Immature natural killer cell (primary cell): Measurements from ENCODE around the gene CFTR. TPM values are rescaled to one million over a fixed set of nuclear protein-coding genes. Genes with fewer than 3 reads are reported as not detected.

Experiments used
- DNase-seq, 3 donors: peaks; one replicate each; pipeline ENCODE4 v3.0.0; 2022; ENCODE audit warnings: mixed read lengths in 1 of 3
- H3K27ac Mint-ChIP-seq, 6 donors: one replicate each; pipeline ENCODE4 v1.8.0; 2020; ENCODE audit warnings: mixed read lengths in 6 of 6, mild to moderate bottlenecking in 5 of 6, inconsistent platforms in 4 of 6, moderate library complexity in 3 of 6
- H3K27me3 Mint-ChIP-seq, 3 donors: one replicate each; pipeline ENCODE4 v1.8.0; 2020 to 2021; ENCODE audit warnings: low read depth in 3 of 3, mild to moderate bottlenecking in 3 of 3, mixed read lengths in 3 of 3, moderate library complexity in 3 of 3, inconsistent platforms in 1 of 3
- H3K36me3 Mint-ChIP-seq, 3 donors: one replicate each; pipeline ENCODE4 v1.8.0; 2020; ENCODE audit warnings: mixed read lengths in 3 of 3, inconsistent platforms in 2 of 3, mild to moderate bottlenecking in 2 of 3
- H3K4me1 Mint-ChIP-seq, 2 donors: one replicate each; pipeline ENCODE4 v1.8.0; 2020; ENCODE audit warnings: inconsistent platforms in 2 of 2, mild to moderate bottlenecking in 2 of 2, mixed read lengths in 2 of 2, moderate library complexity in 1 of 2
- H3K4me3 Mint-ChIP-seq, 5 donors: one replicate each; pipeline ENCODE4 v1.8.0; 2020; ENCODE audit warnings: mild to moderate bottlenecking in 5 of 5, mixed read lengths in 5 of 5, inconsistent platforms in 3 of 5, moderate library complexity in 3 of 5
- H3K9me3 Mint-ChIP-seq, 6 donors: one replicate each; pipeline ENCODE4 v1.8.0; 2020; ENCODE audit warnings: mild to moderate bottlenecking in 6 of 6, mixed read lengths in 6 of 6, inconsistent platforms in 4 of 6, moderate library complexity in 3 of 6
- polyA plus RNA-seq, 3 donors: library from polyadenylated mRNA; unstranded; fragments of 300-500 nt; fragmentation: Illumina TruSeq; gene quantifications; one replicate each; pipeline ENCODE4 v1.2.3, GENCODE V29; 2021

Gene CFTR
- polyA plus RNA-seq, 3 donors from 2014 or later, result not detected

DNA sequence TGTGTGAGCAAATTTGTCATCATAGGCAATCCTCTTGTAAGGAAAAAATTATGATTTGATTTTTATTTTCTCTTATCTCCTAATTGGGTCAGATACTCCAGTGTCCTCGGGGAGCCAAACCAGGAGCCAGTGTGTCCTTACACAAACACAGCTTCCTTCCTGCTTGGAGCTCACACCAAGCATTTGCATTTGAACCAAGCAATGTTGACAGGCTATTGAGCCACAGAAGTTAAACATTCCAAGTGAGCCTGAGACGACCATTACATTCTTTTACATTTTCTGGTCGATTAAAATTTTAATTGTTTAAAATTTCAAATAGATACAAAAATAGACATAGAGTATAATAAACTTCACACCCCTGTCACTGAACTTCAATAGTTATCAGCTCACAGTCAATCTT, 194.8 kb downstream of the CFTR start:
- no peak for DNase-seq
- H3K9me3 Mint-ChIP-seq, result peaks cover 0 to 3% (median 0%) of the 10 kb centered on the region in 6 donors
- H3K4me1 Mint-ChIP-seq, result no peaks in the 10 kb centered on the region
- peaks cover 0 to 2% (median 0%) of the 10 kb centered on the region in 3 donors for H3K27me3 Mint-ChIP-seq
- no peak overlapping the region for H3K4me3 Mint-ChIP-seq
- no peak overlapping the region for H3K27ac Mint-ChIP-seq
- H3K36me3 Mint-ChIP-seq, result no peaks in the 10 kb centered on the region

DNA sequence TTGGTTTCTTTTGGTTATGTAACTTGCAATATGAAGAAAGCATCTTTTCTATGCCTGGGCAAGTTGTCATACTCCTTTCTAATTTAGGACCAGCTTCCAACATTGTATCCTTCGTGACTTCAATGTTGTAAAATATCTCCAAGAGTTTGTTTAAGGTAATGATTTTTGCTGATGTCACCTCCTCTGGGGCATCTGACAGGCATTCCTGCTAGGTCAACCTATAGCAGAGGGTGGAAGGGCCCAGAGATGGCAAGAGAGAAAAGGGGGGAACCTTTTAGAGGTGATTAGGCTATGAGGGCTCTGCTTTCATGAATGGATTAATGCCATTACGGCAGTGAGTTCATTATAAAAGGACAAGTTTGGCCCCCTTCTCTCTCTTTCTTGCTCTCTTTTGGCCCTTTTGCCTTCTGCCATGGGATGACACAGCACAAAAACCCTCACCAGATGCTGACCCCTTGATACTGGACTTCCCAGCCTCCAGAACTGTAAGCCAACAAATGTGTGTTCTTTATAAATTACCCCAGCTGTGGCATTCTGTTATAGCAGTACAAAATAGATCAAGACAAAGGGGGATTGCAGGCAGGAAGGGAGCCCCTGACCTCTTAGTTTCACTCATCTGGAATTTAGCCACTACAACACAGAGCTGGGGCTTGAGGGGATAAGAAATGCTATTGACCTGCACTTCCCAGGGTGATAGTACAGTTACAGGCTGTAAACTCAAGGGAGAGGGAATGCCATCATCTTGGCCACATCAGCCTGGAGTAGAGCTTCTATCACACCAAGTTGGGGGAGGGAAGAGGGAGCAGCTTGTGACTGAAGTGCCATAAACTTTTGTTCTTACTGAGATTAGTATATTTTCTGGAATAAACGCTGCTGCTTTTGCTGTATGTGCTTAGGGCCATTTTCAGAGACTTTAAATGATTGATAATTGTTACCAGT, 195.9 kb downstream of the CFTR start:
- Mint-ChIP-seq H3K9me3 (peaks cover 0 to 3% (median 0%) of the 10 kb centered on the region in 6 donors), H3K27me3 (peaks cover 0 to 2% (median 0%) of the 10 kb centered on the region in 3 donors), H3K4me1 (no peaks in the 10 kb centered on the region), H3K27ac (no peak overlapping the region), H3K36me3 (no peaks in the 10 kb centered on the region), H3K4me3 (no peak overlapping the region)
- DNase-seq, result no peak

DNA sequence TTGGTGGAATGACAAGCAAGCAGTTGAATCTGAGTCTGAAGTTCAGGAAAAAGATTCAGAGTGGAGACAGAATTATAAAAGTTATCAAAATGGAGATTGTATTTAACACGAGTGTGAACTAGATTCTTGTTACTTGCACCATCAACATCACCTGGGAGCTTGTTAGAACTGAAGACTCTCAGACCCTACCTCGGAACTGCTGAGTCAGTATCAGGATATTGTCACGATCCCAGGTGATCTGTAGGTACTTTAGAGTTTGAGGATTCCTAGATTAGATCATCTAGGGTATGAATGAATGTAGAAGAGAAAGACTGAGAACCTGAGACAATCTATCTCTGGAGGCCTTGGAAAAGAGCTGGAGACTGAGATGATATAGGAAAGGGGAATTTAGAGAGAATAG, 199.3 kb downstream of the CFTR start:
- no peak for DNase-seq
- H3K27ac Mint-ChIP-seq, result no peak overlapping the region
- no peaks in the 10 kb centered on the region for H3K36me3 Mint-ChIP-seq
- no peaks in the 10 kb centered on the region for H3K4me1 Mint-ChIP-seq
- peaks cover 0 to 2% (median 0%) of the 10 kb centered on the region in 3 donors for H3K27me3 Mint-ChIP-seq
- H3K4me3 Mint-ChIP-seq, result no peak overlapping the region
- peaks cover 0 to 2% (median 0%) of the 10 kb centered on the region in 6 donors for H3K9me3 Mint-ChIP-seq

DNA sequence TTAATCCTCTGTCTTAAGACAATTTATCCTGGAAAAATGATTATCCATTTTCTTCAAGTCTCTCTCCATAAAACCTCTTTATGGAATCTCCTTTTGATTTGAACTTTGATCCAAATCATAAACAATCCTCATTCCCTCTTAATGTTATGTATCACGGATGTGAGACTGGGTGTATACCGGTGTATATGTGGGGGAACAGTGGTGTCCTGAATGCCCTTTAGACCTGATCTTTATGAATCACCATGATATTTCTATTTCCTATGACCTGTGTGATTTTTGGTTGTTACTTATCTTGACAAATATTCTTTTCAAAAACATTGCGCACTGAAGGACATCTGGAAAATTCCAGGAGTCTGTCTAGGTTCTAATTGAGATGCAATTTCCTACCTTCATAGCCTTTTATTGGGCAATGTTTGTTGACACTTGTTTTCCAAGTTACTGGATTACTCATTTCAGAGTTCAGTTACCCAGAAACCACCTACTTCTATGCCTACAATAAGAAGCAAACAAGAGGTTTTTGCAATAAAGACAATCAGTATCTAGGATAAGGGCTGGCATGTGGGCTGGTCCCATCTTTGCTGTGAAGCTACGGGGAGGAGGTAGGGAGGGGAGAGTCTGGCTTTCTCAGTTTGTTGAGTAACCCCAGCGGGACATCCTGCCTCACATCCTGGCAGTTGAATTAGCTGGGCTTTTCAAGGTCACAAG, 203.0 kb downstream of the CFTR start:
- no peak for DNase-seq
- Mint-ChIP-seq H3K36me3 (no peaks in the 10 kb centered on the region), H3K27ac (no peak overlapping the region), H3K27me3 (no peaks in the 10 kb centered on the region), H3K4me1 (no peaks in the 10 kb centered on the region), H3K4me3 (no peak overlapping the region), H3K9me3 (peaks cover 0 to 2% (median under 1%) of the 10 kb centered on the region in 6 donors)

DNA sequence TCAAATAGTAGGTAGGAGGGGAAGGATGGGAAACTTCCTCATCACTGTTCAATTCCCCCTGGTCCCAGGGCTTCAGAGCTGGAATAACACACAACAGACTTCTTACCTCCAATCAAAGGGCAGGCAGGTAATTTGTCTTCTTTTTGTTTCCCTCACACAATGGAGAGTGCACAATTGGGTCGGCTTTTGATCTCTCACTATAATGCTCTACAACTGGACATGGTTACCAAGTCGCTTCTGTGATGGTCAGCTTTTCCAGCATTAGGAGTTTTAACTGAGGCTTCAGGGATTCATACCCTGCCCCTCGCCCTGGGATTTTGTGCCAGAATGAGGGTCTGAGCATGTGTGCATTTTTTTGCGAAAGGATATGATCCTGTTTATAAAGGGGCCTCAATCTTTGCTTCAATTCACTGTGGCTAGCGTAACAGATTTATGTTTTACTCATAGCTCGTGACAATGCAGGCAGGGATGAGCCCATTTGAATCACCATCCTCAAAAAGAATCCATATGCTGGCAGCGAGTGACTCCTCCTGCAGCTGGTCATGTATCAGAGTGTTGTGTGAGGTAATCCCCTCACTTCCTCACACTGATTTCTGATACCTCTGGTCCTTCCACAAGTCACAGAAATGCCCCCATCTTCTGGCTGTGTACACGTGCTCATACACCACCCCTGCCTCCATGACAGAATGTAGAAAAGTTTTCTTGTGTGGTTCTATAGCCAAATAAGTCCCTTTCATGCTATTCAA, 203.8 kb downstream of the CFTR start:
- H3K4me3 Mint-ChIP-seq, result no peak overlapping the region
- DNase-seq, result no peak
- no peak overlapping the region for H3K27ac Mint-ChIP-seq
- H3K9me3 Mint-ChIP-seq, result peaks cover 0 to 4% (median 2%) of the 10 kb centered on the region in 6 donors
- no peaks in the 10 kb centered on the region for H3K36me3 Mint-ChIP-seq
- no peaks in the 10 kb centered on the region for H3K4me1 Mint-ChIP-seq
- no peaks in the 10 kb centered on the region for H3K27me3 Mint-ChIP-seq

DNA sequence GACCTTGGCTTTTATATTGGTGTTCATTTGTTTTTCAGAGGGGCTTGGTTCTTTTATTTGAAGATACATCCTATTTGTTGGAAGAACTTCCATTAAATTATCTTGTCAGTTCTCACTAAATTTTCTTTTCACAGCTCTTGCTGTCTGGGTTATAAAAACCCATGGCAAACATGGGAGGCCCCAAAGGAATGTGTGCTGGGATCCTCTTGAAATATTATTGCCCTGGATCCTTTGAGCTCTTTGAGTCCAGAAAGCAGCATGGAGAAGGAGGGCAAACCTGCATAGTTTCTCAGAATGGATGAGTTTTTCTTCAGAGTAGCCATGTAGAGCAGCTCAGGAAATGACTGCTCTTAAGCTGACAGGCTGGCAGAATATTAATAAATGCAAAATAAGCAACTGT, 206.0 kb downstream of the CFTR start:
- H3K27me3 Mint-ChIP-seq, result no peaks in the 10 kb centered on the region
- H3K27ac Mint-ChIP-seq, result no peak overlapping the region
- no peak for DNase-seq
- H3K9me3 Mint-ChIP-seq, result peaks cover 2 to 16% (median 5%) of the 10 kb centered on the region in 6 donors
- H3K4me1 Mint-ChIP-seq, result no peaks in the 10 kb centered on the region
- no peaks in the 10 kb centered on the region for H3K36me3 Mint-ChIP-seq
- H3K4me3 Mint-ChIP-seq, result no peak overlapping the region

DNA sequence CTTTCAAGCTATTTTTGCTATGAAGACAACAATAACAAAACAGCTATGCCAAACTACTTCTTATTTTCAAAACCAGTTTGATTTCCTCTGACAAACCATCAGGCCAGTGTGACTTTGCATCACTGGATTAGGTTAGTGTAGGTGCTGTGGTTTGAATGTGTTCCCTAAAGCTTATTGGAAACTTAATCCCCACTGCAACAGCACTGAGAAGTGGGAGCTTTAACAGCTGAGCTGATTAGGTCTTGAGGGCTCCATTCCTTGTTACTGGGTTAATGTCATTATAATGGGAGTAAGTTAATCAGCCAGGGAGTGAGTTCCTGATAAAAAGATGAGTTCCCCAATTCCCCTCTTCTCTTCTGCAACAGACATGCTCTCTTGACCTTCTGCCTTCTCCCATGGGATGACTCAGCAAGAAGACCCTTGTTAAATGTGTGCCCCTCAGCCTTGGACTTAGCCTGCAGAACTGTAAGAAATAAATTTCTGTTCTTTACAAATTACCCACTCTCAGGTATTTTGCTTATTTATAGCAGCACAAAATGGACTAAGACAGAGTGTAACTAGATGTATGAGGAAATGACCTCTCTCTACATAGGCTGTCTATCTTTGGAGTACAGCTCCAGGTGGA, 206.6 kb downstream of the CFTR start:
- DNase-seq, result no peak
- Mint-ChIP-seq H3K9me3 (peaks cover 2 to 16% (median 5%) of the 10 kb centered on the region in 6 donors), H3K4me3 (no peak overlapping the region), H3K36me3 (no peaks in the 10 kb centered on the region), H3K4me1 (no peaks in the 10 kb centered on the region), H3K27ac (no peak overlapping the region), H3K27me3 (no peaks in the 10 kb centered on the region)

DNA sequence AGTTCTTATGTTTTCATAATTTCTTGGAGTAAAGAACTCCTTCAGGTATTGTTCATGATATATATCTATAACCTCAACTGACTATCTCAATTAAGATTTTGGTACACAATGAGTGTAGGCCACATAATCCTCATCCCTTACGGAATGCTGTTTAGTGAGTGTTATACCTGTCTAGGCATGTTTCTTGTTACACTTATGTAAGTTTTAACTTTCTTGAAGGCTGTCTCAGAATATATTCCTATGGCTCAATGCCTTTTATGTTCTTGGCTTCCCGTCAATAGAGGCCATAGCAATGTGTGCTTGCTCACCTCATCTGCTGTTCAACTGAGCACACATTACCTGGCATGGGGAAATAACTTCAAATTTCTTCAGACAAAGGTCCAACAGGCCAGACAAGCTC, 208.3 kb downstream of the CFTR start:
- H3K4me3 Mint-ChIP-seq, result no peak overlapping the region
- no peaks in the 10 kb centered on the region for H3K4me1 Mint-ChIP-seq
- no peaks in the 10 kb centered on the region for H3K36me3 Mint-ChIP-seq
- DNase-seq, result no peak
- H3K27me3 Mint-ChIP-seq, result no peaks in the 10 kb centered on the region
- H3K9me3 Mint-ChIP-seq, result peaks cover 2 to 21% (median 5%) of the 10 kb centered on the region in 6 donors
- no peak overlapping the region for H3K27ac Mint-ChIP-seq

DNA sequence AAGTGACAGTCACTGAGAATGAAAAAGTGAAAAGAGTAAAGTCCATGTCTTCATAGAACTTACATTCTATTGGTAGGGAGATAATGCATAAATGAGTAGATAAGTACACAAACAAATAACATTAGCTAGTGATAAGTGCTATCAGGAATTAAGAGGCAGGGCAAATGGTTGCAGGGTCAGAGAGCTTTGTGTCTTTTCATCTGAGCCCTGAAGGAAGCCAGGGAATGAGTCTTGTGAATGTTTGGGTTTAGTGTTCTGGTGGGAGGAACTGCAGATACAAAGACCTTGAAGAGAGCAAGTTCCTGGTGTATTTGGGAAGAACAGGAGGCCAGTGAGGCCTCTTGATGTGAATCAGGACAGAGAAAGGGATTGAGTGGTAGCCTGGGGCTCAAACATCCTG, 209.6 kb downstream of the CFTR start:
- peaks cover 3 to 21% (median 6%) of the 10 kb centered on the region in 6 donors for H3K9me3 Mint-ChIP-seq
- DNase-seq, result no peak
- no peak overlapping the region for H3K27ac Mint-ChIP-seq
- no peaks in the 10 kb centered on the region for H3K36me3 Mint-ChIP-seq
- no peak overlapping the region for H3K4me3 Mint-ChIP-seq
- H3K27me3 Mint-ChIP-seq, result peaks cover 0 to 2% (median 0%) of the 10 kb centered on the region in 3 donors
- no peaks in the 10 kb centered on the region for H3K4me1 Mint-ChIP-seq

DNA sequence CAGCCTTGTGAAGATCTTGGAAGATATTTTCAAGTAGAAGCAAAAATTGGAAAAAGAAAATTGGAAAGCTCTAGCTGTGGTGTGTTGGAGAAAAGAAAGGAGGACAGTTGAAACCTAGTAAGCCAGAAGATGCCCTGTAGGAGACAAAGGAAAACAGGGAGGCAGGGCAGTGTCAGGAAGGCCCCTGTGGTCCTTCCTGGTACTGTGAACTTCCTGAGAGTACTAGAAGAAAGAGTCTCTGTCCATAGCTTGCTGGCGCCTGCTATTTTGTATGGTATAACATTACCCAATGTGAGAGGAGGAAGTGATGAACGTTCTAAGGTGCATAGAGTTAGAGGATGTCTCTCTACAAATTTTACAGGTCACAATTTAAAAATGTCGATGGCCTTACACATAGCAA, 210.3 kb downstream of the CFTR start:
- DNase-seq, result no peak
- peaks cover 4 to 21% (median 6%) of the 10 kb centered on the region in 6 donors for H3K9me3 Mint-ChIP-seq
- H3K36me3 Mint-ChIP-seq, result no peaks in the 10 kb centered on the region
- no peak overlapping the region for H3K4me3 Mint-ChIP-seq
- no peak overlapping the region for H3K27ac Mint-ChIP-seq
- H3K4me1 Mint-ChIP-seq, result no peaks in the 10 kb centered on the region
- H3K27me3 Mint-ChIP-seq, result peaks cover 0 to 2% (median 0%) of the 10 kb centered on the region in 3 donors

DNA sequence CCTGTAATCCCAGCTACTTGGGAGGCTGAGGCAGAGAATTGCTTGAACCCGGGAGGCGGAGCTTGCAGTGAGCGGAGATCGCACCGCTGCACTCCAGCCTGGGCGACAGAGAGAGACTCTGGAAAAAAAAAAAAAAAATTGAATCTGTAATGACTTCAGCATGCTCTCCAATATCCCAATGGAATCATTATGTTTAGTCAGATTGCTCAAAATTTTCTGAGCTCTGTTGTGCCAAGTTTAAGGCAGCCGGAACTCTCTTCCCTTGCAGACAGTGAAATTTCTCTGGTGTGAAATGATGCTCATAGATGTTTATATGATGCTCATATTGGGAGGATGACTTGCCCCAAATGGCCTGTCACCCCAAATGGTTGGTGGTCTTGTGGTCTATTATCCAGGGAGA, 212.5 kb downstream of the CFTR start:
- H3K27ac Mint-ChIP-seq, result no peak overlapping the region
- DNase-seq, result no peak
- peaks cover 4 to 21% (median 7%) of the 10 kb centered on the region in 6 donors for H3K9me3 Mint-ChIP-seq
- no peaks in the 10 kb centered on the region for H3K4me1 Mint-ChIP-seq
- H3K36me3 Mint-ChIP-seq, result no peaks in the 10 kb centered on the region
- H3K27me3 Mint-ChIP-seq, result peaks cover 0 to 2% (median 0%) of the 10 kb centered on the region in 3 donors
- no peak overlapping the region for H3K4me3 Mint-ChIP-seq

DNA sequence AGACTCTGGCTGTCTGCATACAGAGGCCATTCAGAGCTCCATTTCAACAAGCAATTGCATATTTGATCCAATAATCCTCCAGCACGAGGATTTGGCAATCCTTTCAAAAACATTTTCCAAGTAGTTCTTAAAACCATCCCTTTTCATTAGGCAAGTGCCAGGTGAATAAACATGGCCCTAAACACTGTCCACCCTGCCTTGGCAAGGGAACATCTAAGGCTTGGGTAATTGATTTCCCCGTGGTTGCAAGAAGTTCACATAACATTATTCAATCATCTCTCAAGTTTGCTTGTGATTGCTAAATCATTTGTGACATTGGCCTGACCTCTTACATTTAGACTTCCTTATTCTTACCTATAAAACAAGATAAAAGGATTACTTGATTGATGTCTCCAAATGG, 218.2 kb downstream of the CFTR start:
- no peak for DNase-seq
- Mint-ChIP-seq H3K4me1 (no peaks in the 10 kb centered on the region), H3K9me3 (peaks cover 0 to 5% (median 5%) of the 10 kb centered on the region in 6 donors), H3K36me3 (no peaks in the 10 kb centered on the region), H3K27ac (no peak overlapping the region), H3K4me3 (no peak overlapping the region), H3K27me3 (peaks cover 0 to 2% (median 0%) of the 10 kb centered on the region in 3 donors)

DNA sequence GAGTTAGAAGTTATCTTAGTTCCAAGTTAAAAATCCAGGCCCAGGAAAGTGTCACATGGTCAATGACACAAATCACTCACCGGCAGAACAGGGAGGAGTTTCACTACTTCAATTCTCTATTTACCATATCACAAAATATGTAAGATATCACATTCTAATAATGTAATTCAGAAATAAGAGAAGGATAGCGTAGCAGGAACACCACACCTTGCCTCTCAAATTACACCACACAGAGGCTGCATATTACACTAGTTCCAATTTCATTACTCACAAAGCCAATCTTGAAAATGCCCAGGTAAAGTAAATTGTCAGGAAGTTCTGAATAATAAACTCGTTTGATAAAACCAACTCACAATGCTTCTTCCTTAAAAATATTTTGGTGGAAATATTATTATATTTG, 224.2 kb downstream of the CFTR start:
- no peak overlapping the region for H3K4me3 Mint-ChIP-seq

More for the DNA sequence above, 224.2 kb downstream of the CFTR start:
- Mint-ChIP-seq H3K36me3 (no peaks in the 10 kb centered on the region), H3K27me3 (peaks cover 0 to 2% (median 1%) of the 10 kb centered on the region in 3 donors), H3K9me3 (peaks cover 0 to 8% (median 5%) of the 10 kb centered on the region in 6 donors), H3K4me1 (no peaks in the 10 kb centered on the region), H3K27ac (no peak overlapping the region)
- no peak for DNase-seq
